Mesothelial cell of epicardium (in vitro differentiated cells): ENCODE results near the gene TAF1A. TPM values are rescaled to one million over a fixed set of nuclear protein-coding genes. Genes with fewer than 3 reads are reported as not detected.

Experiments used
- DNase-seq, 2 experiments: peaks; one replicate each; pipeline ENCODE4 v3.0.0; 2021; ENCODE audit warnings: low spot score in 2 of 2; ENCODE audit not compliant: unreplicated experiment in 2 of 2
- H3K27ac Mint-ChIP-seq: 2 replicates; pipeline ENCODE4 v1.8.0; 2021; ENCODE audit warnings: mixed read lengths
- H3K27me3 Mint-ChIP-seq: 2 replicates; pipeline ENCODE4 v1.8.0; 2021; ENCODE audit warnings: low read depth, mixed read lengths
- H3K36me3 Mint-ChIP-seq: 2 replicates; pipeline ENCODE4 v1.8.0; 2021; ENCODE audit warnings: mixed read lengths
- H3K4me1 Mint-ChIP-seq: 2 replicates; pipeline ENCODE4 v1.8.0; 2021; ENCODE audit warnings: mixed read lengths
- H3K4me3 Mint-ChIP-seq: 2 replicates; pipeline ENCODE4 v1.8.0; 2021; ENCODE audit warnings: mild to moderate bottlenecking, moderate library complexity, mixed read lengths
- H3K9me3 Mint-ChIP-seq: 2 replicates; pipeline ENCODE4 v1.8.0; 2021; ENCODE audit warnings: mixed read lengths
- CTCF ChIP-seq: fragments of 200-600 bp; sonication (generic); IDR thresholded peaks from one replicate; pipeline ENCODE4 v1.5.0; 2021; ENCODE audit warnings: antibody characterized with exemption; ENCODE audit not compliant: unreplicated experiment
- total RNA-seq: library from RNA; stranded (reverse); gene quantifications from 3 replicates; pipeline ENCODE4 v1.2.1, GENCODE V29; 2021

The TAF1A gene
- total RNA-seq, 1 donor from 2014 or later, result 15.6 TPM

DNA sequence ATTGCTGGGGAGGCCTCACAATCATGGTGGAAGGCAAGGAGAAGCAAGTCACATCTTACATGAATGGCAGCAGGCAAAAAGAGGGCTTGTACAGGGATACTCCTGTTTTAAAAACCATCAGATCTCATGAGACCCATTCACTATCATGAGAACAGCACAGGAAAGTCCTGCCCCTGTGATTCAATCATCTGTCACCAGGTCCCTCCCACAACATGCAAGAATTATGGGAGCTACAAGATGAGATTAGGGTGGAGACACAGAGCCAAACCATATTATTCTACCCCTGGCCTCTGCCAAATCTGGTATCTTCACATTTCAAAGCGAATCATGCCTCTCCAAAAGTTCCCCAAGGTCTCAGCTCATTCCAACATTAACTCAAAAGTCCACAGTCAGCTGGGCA, 17.0 kb upstream of the TAF1A start:
- H3K27ac Mint-ChIP-seq, result no peak overlapping the region
- TF ChIP-seq CTCF, result no peak
- H3K36me3 Mint-ChIP-seq, result no peaks in the 10 kb centered on the region
- H3K4me1 Mint-ChIP-seq, result no peaks in the 10 kb centered on the region
- H3K9me3 Mint-ChIP-seq, result peaks cover 9% of the 10 kb centered on the region
- peaks cover 33% of the 10 kb centered on the region for H3K27me3 Mint-ChIP-seq
- H3K4me3 Mint-ChIP-seq, result no peak overlapping the region
- DNase-seq, result no peak

- H3K4me3 Mint-ChIP-seq, result no peak overlapping the region
These were observed 11.5 kb upstream of the TAF1A start for GRCh38 chr1:222601257-222601656.

DNA sequence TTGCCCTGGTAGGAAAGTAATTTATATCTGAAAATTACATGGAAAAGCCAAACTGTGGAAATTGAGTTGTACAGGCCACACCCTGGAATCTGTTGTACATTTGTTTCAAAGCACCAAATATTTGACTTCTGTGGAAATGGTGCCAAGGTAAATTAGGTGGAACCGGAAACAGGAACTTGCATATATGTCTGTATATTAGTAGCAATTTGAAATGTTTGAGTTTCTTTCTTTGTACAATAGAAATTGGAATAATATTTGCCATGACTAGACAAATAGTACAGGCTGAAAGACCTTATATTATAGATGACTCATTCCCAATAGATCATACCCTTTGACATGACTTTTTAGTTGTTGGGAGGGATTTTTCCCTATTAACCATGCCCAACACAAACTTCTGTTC, 10.5 kb upstream of the TAF1A start:
- Mint-ChIP-seq H3K27me3 (peaks cover 24% of the 10 kb centered on the region), H3K27ac (no peak overlapping the region), H3K4me1 (no peaks in the 10 kb centered on the region), H3K36me3 (peaks cover 7% of the 10 kb centered on the region), H3K9me3 (peaks cover 8% of the 10 kb centered on the region), H3K4me3 (no peak overlapping the region)
- no peak for DNase-seq
- no peak for TF ChIP-seq CTCF

More at GRCh38 chr1:222601257-222601656, 11.5 kb upstream of the TAF1A start:
- Mint-ChIP-seq H3K9me3 (no peaks in the 10 kb centered on the region), H3K27ac (no peak overlapping the region), H3K36me3 (no peaks in the 10 kb centered on the region), H3K27me3 (peaks cover 29% of the 10 kb centered on the region), H3K4me1 (no peaks in the 10 kb centered on the region)
- no peak for DNase-seq
- TF ChIP-seq CTCF, result no peak

- H3K4me3 Mint-ChIP-seq, result no peak overlapping the region
- H3K36me3 Mint-ChIP-seq, result peaks cover 14% of the 10 kb centered on the region
- H3K27ac Mint-ChIP-seq, result no peak overlapping the region
- H3K9me3 Mint-ChIP-seq, result peaks cover 18% of the 10 kb centered on the region
- DNase-seq, result no peak
- H3K4me1 Mint-ChIP-seq, result no peaks in the 10 kb centered on the region
- TF ChIP-seq CTCF, result no peak
- H3K27me3 Mint-ChIP-seq, result peaks cover 18% of the 10 kb centered on the region
These were observed 7.0 kb upstream of the TAF1A start for GRCh38 chr1:222596696-222597095.

DNA sequence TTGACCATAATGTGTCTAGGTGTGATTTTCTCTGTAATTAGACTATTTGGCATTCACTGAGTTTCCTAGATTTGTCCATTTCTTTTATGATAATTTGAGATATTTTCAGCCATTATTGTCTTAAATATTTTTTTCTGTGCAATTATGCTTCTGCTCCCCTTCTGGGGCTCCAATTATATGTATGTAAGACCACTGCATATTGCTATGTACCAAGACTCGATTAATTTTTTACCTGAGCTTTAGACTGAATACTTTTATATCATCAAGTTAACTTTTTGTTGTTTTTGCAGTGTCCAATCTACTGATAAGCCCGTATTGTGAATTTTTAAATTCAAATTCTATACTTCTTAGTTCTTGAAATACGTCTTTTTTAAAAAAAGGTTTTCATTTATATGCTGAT, 5.1 kb upstream of the TAF1A start:
- Mint-ChIP-seq H3K9me3 (peaks cover 18% of the 10 kb centered on the region), H3K27ac (no peak overlapping the region), H3K36me3 (peaks cover 14% of the 10 kb centered on the region), H3K4me3 (no peak overlapping the region), H3K27me3 (peaks cover 14% of the 10 kb centered on the region), H3K4me1 (peaks cover 8% of the 10 kb centered on the region)
- no peak for DNase-seq
- no peak for TF ChIP-seq CTCF

DNA sequence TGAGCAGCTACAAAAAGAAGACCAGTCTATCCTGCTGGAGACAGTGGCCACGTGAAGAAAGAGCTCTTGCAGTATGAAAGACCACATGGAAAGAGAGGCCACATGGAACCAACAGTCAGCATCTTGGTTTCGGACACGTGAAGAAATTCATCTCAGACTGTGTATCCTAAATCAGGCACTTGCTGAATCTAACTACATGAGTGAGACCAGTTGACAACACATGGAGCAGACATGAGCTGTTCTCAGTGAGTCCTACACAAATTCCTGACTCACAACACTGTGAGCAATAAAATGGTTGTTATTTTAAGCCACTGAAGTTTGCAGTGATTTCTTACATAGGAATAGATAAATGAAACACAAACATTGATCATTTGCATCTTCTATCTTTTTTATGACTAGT, 2.4 kb upstream of the TAF1A start:
- peaks cover 16% of the 10 kb centered on the region for H3K36me3 Mint-ChIP-seq
- H3K4me3 Mint-ChIP-seq, result no peak overlapping the region
- H3K27me3 Mint-ChIP-seq, result no peaks in the 10 kb centered on the region
- H3K4me1 Mint-ChIP-seq, result peaks cover 28% of the 10 kb centered on the region
- DNase-seq, result no peak
- H3K9me3 Mint-ChIP-seq, result peaks cover 18% of the 10 kb centered on the region
- no peak for TF ChIP-seq CTCF
- no peak overlapping the region for H3K27ac Mint-ChIP-seq
